GM21367 (cell line): ENCODE measurements around the gene AZGP1.
"Not testable (repeated sequence)": the region's sequence is repeated elsewhere in the genome, so short reads cannot be mapped to it uniquely, and the experiment has no call there.

Experiments
- ATAC-seq: cut with Tn5 transposase; IDR thresholded peaks from one replicate; pipeline ENCODE4 v1.9.1; 2021; ENCODE audit not compliant: unreplicated experiment

The AZGP1 gene

GRCh38 chr7:99997545-99998137, 21.8 kb upstream of the AZGP1 start:
- ATAC-seq: no peak

GRCh38 chr7:99996755-99997544, 21.1 kb upstream of the AZGP1 start:
- no peak for ATAC-seq

- no peak for ATAC-seq
These were observed 19.0 kb upstream of the AZGP1 start for GRCh38 chr7:99994819-99995218.

- ATAC-seq: no peak
These were observed 16.7 kb upstream of the AZGP1 start for GRCh38 chr7:99992330-99993038.

- ATAC-seq: not testable (repeated sequence)
These were observed 15.7 kb upstream of the AZGP1 start for GRCh38 chr7:99991543-99991942.

- no peak for ATAC-seq
These were observed 14.6 kb upstream of the AZGP1 start for GRCh38 chr7:99990460-99990852.

- no peak for ATAC-seq
These were observed 12.0 kb upstream of the AZGP1 start for GRCh38 chr7:99987846-99988245.

- not testable (repeated sequence) for ATAC-seq
These were observed 11.5 kb upstream of the AZGP1 start for GRCh38 chr7:99987306-99987705.

- ATAC-seq: no peak
These were observed 8.8 kb upstream of the AZGP1 start for GRCh38 chr7:99984593-99984992.

- not testable (repeated sequence) for ATAC-seq
These were observed 5.2 kb upstream of the AZGP1 start for GRCh38 chr7:99981066-99981465.

GRCh38 chr7:99980448-99980872, 4.6 kb upstream of the AZGP1 start:
- not testable (repeated sequence) for ATAC-seq

- ATAC-seq: not testable (repeated sequence)
These were observed 4.0 kb upstream of the AZGP1 start for GRCh38 chr7:99979814-99980225.

- no peak for ATAC-seq
These were observed 795 bp upstream of the AZGP1 start for GRCh38 chr7:99976626-99977025.

- ATAC-seq: no peak
These were observed 1.1 kb downstream of the AZGP1 start for GRCh38 chr7:99974681-99975080.

GRCh38 chr7:99973817-99974216, 2.0 kb downstream of the AZGP1 start:
- ATAC-seq: not testable (repeated sequence)

- no peak for ATAC-seq
These were observed 4.6 kb downstream of the AZGP1 start for GRCh38 chr7:99971242-99971641.

- ATAC-seq: not testable (repeated sequence)
These were observed 6.0 kb downstream of the AZGP1 start for GRCh38 chr7:99969813-99970212.

GRCh38 chr7:99969298-99969697, 6.5 kb downstream of the AZGP1 start:
- no peak for ATAC-seq

GRCh38 chr7:99958564-99959227, 17.1 kb downstream of the AZGP1 start:
- no peak for ATAC-seq

GRCh38 chr7:99955247-99955646, 20.6 kb downstream of the AZGP1 start:
- ATAC-seq: no peak

GRCh38 chr7:99954643-99955042, 21.2 kb downstream of the AZGP1 start:
- ATAC-seq: not testable (repeated sequence)
